HEK293 (cell line): ENCODE results near the gene CPNE1.
A peak's percentile ranks its signal among the peaks of the same experiment; 100 is the strongest.

ENCODE experiments used
- FEZF1 ChIP-seq: fragments of 450-650 bp; formaldehyde crosslinking; IDR thresholded peaks from 2 replicates; pipeline ENCODE4 v1.5.1; 2016; ENCODE audit warnings: missing biosample characterization, missing genetic modification characterization
- GLIS1 ChIP-seq: fragments of 450-650 bp; formaldehyde crosslinking; IDR thresholded peaks from 2 replicates; pipeline ENCODE4 v1.5.1; 2016; ENCODE audit warnings: missing biosample characterization, missing genetic modification characterization
- MYNN ChIP-seq: fragments of 450-650 bp; formaldehyde crosslinking; IDR thresholded peaks from 2 replicates; pipeline ENCODE4 v1.5.1; 2016; ENCODE audit warnings: missing biosample characterization, missing genetic modification characterization, borderline replicate concordance
- REPIN1 ChIP-seq: fragments of 450-650 bp; formaldehyde crosslinking; IDR thresholded peaks from 2 replicates; pipeline ENCODE4 v1.5.1; 2017; ENCODE audit warnings: missing biosample characterization, missing genetic modification characterization, low read depth
- SCRT2 ChIP-seq: fragments of 450-650 bp; formaldehyde crosslinking; IDR thresholded peaks from 2 replicates; pipeline ENCODE4 v1.5.1; 2016; ENCODE audit warnings: missing biosample characterization, missing genetic modification characterization
- WT1 ChIP-seq: fragments of 450-650 bp; formaldehyde crosslinking; IDR thresholded peaks from 2 replicates; pipeline ENCODE4 v1.5.1; 2016; ENCODE audit warnings: missing biosample characterization, missing genetic modification characterization
- YY1 ChIP-seq: fragments of 450-650 bp; formaldehyde crosslinking; IDR thresholded peaks from 2 replicates; pipeline ENCODE4 v1.5.1; 2018; ENCODE audit warnings: missing biosample characterization, missing genetic modification characterization
- ZBTB21 ChIP-seq: fragments of 450-650 bp; formaldehyde crosslinking; IDR thresholded peaks from 2 replicates; pipeline ENCODE4 v1.5.1; 2017; ENCODE audit warnings: missing biosample characterization, missing genetic modification characterization
- ZBTB7A ChIP-seq: fragments of 450-650 bp; formaldehyde crosslinking; IDR thresholded peaks from 2 replicates; pipeline ENCODE4 v1.5.1; 2016; ENCODE audit warnings: low read depth, missing biosample characterization, missing genetic modification characterization
- ZBTB8A ChIP-seq: fragments of 450-650 bp; formaldehyde crosslinking; IDR thresholded peaks from 2 replicates; pipeline ENCODE4 v1.5.1; 2016; ENCODE audit warnings: missing biosample characterization, missing genetic modification characterization
- ZFHX2 ChIP-seq: fragments of 450-650 bp; formaldehyde crosslinking; conservative IDR thresholded peaks from 2 replicates; pipeline ENCODE4 v1.5.1; 2016; ENCODE audit warnings: missing biosample characterization, missing genetic modification characterization
- ZNF121 ChIP-seq: fragments of 450-650 bp; formaldehyde crosslinking; IDR thresholded peaks from 2 replicates; pipeline ENCODE4 v1.5.1; 2016; ENCODE audit warnings: missing biosample characterization, missing genetic modification characterization
- ZNF138 ChIP-seq: fragments of 450-650 bp; formaldehyde crosslinking; IDR thresholded peaks from 2 replicates; pipeline ENCODE4 v1.5.1; 2016; ENCODE audit warnings: missing biosample characterization, missing genetic modification characterization, borderline replicate concordance
- ZNF169 ChIP-seq: fragments of 450-650 bp; formaldehyde crosslinking; IDR thresholded peaks from 2 replicates; pipeline ENCODE4 v1.5.1; 2016; ENCODE audit warnings: missing biosample characterization, missing genetic modification characterization
- ZNF19 ChIP-seq: fragments of 450-650 bp; formaldehyde crosslinking; IDR thresholded peaks from 2 replicates; pipeline ENCODE4; 2016; ENCODE audit warnings: missing biosample characterization, missing genetic modification characterization, low read depth
- ZNF423 ChIP-seq: fragments of 450-650 bp; formaldehyde crosslinking; IDR thresholded peaks from 2 replicates; pipeline ENCODE4 v1.5.1; 2016; ENCODE audit warnings: missing biosample characterization, missing genetic modification characterization
- ZNF530 ChIP-seq: fragments of 450-650 bp; formaldehyde crosslinking; IDR thresholded peaks from 2 replicates; pipeline ENCODE4 v1.5.1; 2016; ENCODE audit warnings: low read depth, missing biosample characterization, missing genetic modification characterization
- ZNF558 ChIP-seq: fragments of 450-650 bp; formaldehyde crosslinking; IDR thresholded peaks from 2 replicates; pipeline ENCODE4 v1.5.1; 2016; ENCODE audit warnings: missing biosample characterization, missing genetic modification characterization
- ZNF610 ChIP-seq: fragments of 450-650 bp; formaldehyde crosslinking; IDR thresholded peaks from 2 replicates; pipeline ENCODE4 v1.5.1; 2016; ENCODE audit warnings: missing biosample characterization, missing genetic modification characterization, borderline replicate concordance
- ZNF621 ChIP-seq: fragments of 450-650 bp; formaldehyde crosslinking; IDR thresholded peaks from 2 replicates; pipeline ENCODE4 v1.5.1; 2017; ENCODE audit warnings: missing biosample characterization, missing genetic modification characterization
- ZNF623 ChIP-seq: fragments of 450-650 bp; formaldehyde crosslinking; IDR thresholded peaks from 2 replicates; pipeline ENCODE4 v1.5.1; 2016; ENCODE audit warnings: missing biosample characterization, missing genetic modification characterization
- ZNF629 ChIP-seq: fragments of 450-650 bp; formaldehyde crosslinking; IDR thresholded peaks from 2 replicates; pipeline ENCODE4 v1.5.1; 2017; ENCODE audit warnings: missing biosample characterization, missing genetic modification characterization
- ZNF677 ChIP-seq: fragments of 450-650 bp; IDR thresholded peaks from 2 replicates; pipeline ENCODE4 v1.5.0; 2018; ENCODE audit warnings: missing biosample characterization, mild to moderate bottlenecking, missing genetic modification characterization, moderate library complexity
- ZNF692 ChIP-seq: fragments of 450-650 bp; formaldehyde crosslinking; IDR thresholded peaks from 2 replicates; pipeline ENCODE4 v1.5.1; 2016; ENCODE audit warnings: missing biosample characterization, missing genetic modification characterization
- TF ChIP-seq, protein P1 (sequence below): fragments of 450-650 bp; formaldehyde crosslinking; IDR thresholded peaks from 2 replicates; pipeline ENCODE4 v1.5.1; 2016; ENCODE audit warnings: missing biosample characterization, missing genetic modification characterization, borderline replicate concordance
- TF ChIP-seq, protein P2 (sequence below): fragments of 450-650 bp; formaldehyde crosslinking; IDR thresholded peaks from 2 replicates; pipeline ENCODE4 v1.5.1; 2016; ENCODE audit warnings: missing biosample characterization, missing genetic modification characterization

CPNE1 gene

DNA sequence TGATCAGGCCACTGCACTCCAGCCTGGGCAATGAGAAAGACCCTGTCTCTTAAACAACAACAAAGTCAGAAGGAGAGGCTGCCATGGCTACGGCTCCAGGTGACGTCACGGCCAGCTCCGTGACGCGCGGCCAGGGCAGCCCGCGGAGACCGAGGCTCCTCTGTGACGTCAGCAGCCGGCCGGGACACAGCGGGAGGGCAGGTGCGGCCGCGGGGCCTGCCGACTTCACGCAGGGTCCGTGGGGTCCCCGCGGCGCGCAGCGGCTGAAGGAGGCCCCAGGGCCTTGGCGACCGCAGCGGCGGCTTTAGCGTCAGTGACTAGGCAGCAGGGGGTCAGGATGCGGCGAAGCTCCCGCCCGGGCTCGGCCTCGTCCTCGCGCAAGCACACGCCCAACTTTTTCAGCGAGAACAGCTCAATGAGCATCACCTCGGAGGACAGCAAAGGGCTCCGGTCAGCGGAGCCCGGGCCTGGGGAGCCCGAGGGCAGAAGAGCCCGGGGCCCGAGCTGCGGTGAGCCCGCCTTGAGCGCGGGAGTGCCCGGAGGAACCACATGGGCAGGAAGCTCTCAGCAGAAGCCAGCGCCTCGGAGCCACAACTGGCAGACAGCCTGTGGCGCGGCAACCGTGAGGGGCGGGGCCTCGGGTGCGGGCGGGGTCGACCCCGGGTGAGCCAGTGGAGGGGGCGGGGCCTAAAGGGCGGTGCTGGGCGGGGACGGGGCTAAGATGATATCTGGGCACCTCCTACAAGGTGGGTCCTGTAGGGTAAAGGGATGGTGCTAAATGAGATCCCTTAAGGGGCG lies 48.8 kb downstream of the CPNE1 start, which contains the start of gene SPAG4 (continued):
- TF ChIP-seq, protein P1, sequence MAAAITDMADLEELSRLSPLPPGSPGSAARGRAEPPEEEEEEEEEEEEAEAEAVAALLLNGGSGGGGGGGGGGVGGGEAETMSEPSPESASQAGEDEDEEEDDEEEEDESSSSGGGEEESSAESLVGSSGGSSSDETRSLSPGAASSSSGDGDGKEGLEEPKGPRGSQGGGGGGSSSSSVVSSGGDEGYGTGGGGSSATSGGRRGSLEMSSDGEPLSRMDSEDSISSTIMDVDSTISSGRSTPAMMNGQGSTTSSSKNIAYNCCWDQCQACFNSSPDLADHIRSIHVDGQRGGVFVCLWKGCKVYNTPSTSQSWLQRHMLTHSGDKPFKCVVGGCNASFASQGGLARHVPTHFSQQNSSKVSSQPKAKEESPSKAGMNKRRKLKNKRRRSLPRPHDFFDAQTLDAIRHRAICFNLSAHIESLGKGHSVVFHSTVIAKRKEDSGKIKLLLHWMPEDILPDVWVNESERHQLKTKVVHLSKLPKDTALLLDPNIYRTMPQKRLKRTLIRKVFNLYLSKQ = no peak
- TF ChIP-seq FEZF1 (tag by site-specific recombination) (peak; percentile 14; the same call in 1 of the 2 replicates), YY1 (tag by site-specific recombination) (peak; percentile 51; the same call in 1 of the 2 replicates), ZFHX2 (tag by site-specific recombination) (no peak), WT1 (peak; percentile 8; the same call in 1 of the 2 replicates), ZBTB21 (tag by site-specific recombination) (peak; percentile 98), ZNF610 (peak; percentile 83), ZBTB7A (tag by site-specific recombination) (peak; percentile 41; the same call in 1 of the 2 replicates), ZNF692 (tag by site-specific recombination) (peak; percentile 64), REPIN1 (peak; percentile 17; the same call in 1 of the 2 replicates), ZNF19 (tag by site-specific recombination) (no peak), ZNF121 (peak; percentile 93), ZNF138 (tag by site-specific recombination) (no peak), ZNF677 (peak; percentile 33; the same call in 1 of the 2 replicates), MYNN (no peak), ZNF621 (tag by site-specific recombination) (no peak), ZNF623 (tag by site-specific recombination) (peak; percentile 25; the same call in 1 of the 2 replicates), GLIS1 (tag by site-specific recombination) (peak; percentile 98), ZNF558 (tag by site-specific recombination) (no peak), ZBTB8A (tag by site-specific recombination) (peak; percentile 96), ZNF423 (tag by site-specific recombination) (peak; percentile 70; the same call in 1 of the 2 replicates), ZNF629 (tag by site-specific recombination) (peak; percentile 100), SCRT2 (tag by site-specific recombination) (peak; percentile 68), ZNF530 (tag by site-specific recombination) (no peak), ZNF169 (tag by site-specific recombination) (peak; percentile 45; the same call in 1 of the 2 replicates)
- TF ChIP-seq, protein P2, sequence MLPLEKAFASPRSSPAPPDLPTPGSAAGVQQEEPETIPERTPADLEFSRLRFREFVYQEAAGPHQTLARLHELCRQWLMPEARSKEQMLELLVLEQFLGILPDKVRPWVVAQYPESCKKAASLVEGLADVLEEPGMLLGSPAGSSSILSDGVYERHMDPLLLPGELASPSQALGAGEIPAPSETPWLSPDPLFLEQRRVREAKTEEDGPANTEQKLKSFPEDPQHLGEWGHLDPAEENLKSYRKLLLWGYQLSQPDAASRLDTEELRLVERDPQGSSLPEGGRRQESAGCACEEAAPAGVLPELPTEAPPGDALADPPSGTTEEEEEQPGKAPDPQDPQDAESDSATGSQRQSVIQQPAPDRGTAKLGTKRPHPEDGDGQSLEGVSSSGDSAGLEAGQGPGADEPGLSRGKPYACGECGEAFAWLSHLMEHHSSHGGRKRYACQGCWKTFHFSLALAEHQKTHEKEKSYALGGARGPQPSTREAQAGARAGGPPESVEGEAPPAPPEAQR (tag by site-specific recombination) = no peak
